HG03095 (cell line): ENCODE data around the gene CNIH2.
"Not testable (repeated sequence)": the region's sequence is repeated elsewhere in the genome, so short reads cannot be mapped to it uniquely, and the experiment has no call there.

ENCODE experiments used
- ATAC-seq: cut with Tn5 transposase; IDR thresholded peaks from one replicate; pipeline ENCODE4 v1.9.1; 2021; ENCODE audit warnings: moderate library complexity; ENCODE audit not compliant: unreplicated experiment

Gene CNIH2

GRCh38 chr11:66275984-66276612, 1.9 kb upstream of the CNIH2 start:
- ATAC-seq, result no peak

DNA sequence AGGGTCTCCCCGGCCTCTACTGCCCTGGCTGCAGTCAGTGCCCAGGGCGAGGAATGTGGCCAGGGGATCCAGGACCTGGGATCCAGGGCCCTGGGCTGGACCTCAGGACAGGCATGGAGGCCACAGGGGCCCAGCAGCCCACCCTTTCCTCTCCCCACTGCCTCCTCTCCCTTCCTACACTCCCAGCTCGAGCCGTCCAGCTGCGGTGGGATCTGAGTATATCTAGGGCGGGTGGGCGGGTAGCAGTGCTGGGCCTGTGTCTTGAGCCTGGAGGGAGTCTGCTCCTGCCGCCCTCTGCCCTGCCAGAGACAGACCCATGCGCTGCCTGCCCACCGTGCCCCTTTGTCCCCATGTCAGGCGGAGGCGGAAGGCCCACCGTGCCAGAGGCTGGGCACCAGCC, 1.4 kb upstream of the CNIH2 start:
- not testable (repeated sequence) for ATAC-seq

- ATAC-seq, result not testable (repeated sequence)
Measured at GRCh38 chr11:66277064-66277463, 911 bp upstream of the CNIH2 start.

- ATAC-seq, result no peak
Measured at GRCh38 chr11:66278363-66279091, 552 bp downstream of the CNIH2 start.

- ATAC-seq, result no peak
Measured at GRCh38 chr11:66279092-66279734, 1.2 kb downstream of the CNIH2 start.

GRCh38 chr11:66280428-66280827, 2.5 kb downstream of the CNIH2 start:
- ATAC-seq, result no peak

DNA sequence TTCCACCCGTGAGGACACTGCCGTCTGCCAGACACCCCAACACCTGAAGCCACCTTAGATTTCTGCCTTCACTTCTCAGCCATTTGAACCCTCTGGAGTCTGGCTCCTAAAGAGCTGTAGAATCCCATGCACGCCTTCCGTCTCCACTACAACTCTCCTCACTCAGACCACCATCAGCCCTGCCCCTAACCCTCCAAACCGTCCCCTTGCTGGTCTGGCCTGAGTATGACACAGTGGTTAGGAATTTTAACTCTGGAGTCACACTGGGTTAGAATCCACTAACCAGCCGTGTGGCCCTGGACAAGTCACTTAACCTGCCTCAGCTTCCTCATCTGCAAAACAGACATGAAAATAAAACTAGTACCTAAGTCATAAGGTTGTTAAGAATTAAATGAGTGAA, 3.0 kb downstream of the CNIH2 start:
- ATAC-seq, result no peak

DNA sequence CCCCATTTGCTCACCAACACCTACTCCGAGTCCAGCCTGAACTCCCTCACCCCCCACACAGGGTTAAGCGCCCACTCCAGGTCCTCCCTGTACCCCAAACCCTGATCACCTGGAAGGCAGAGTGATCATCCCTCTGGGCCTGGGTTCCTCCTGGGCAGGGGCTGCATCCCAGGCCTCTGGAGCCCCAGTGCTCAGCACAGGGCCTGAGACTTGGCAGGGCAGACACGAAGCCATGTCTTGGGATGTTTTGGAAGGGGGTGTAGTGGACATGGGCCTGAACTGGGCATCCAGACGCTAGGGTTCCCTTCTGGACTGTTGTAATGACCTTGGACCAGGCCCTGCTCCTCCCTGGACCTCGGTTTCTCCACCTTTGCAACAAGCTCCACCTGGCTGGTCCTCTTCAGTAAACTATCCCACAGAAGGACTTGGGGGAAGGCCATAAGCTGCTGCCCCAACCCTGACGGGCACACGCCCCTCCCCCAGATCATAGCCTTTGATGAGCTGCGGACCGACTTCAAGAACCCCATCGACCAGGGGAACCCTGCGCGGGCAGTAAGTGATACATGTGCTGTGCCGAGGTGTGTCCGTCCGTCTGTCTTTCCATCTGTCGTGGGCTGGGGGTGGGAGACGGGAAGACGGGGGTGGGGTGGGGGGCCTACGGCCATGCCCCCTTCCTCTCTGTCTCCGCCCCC, 3.9 kb downstream of the CNIH2 start:
- ATAC-seq, result no peak

- peak; percentile 73 for ATAC-seq
Measured at GRCh38 chr11:66282468-66283455, 4.8 kb downstream of the CNIH2 start.

DNA sequence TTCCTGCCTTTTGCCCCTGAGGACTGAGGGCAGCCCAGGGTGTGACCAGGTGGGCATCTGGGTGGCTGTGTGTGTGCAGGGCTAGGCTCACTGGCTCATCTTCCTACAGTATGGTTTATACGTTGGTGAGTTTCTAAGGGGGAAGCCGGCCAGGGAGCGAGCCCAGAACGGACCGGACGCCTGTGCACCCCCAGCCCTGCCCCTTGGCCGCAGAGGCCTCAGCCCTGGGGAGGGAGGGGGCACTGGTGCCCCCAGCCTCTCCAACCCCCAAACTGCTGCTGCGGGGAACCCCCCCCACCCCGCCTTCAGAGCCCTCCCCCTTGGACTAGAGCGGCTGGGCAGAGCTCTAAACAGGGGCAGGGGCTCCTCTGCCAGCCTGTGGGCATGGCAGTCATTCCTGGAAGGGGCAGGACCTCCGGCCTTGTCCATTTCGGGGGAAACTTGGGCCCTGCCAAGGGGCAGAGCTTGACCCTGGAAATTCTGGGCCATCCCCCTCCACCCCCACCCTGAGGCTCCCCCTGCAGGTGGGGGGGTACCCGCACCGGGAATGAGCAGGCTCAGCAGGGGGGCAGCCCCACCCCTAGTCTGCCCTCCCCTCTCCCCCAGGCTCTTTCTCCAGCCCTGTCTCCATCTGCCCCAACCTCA, 5.6 kb downstream of the CNIH2 start:
- ATAC-seq, result no peak

DNA sequence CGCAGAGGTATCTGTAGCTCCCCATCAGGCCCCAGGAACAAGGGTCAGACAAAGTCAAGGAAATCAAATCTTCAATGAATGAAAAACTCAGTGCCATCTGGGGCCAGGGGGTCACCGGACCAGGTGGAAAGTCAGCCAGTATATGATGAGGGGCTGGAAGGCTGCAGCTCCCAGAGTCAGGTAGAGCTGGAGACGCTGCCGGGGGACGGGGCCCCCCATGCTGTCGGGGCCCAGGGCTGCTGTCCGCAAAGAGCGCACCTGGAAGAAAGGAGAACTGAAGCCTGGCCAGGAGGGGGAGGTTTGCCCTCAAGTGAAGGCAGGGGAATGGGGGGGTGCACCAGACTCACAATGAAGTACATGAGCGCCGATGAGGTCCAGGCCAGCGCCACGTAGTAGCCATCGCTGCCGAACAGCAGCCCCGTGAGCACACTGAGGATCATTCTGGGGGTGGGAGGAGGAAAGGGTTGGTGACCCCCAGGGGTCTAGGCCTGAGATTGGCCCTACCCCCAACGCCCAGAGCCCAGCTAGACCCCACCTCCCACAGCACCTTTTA, 6.6 kb downstream of the CNIH2 start:
- ATAC-seq, result no peak

GRCh38 chr11:66285250-66285947, 7.4 kb downstream of the CNIH2 start:
- no peak for ATAC-seq

- no peak for ATAC-seq
Measured at GRCh38 chr11:66286699-66287098, 8.7 kb downstream of the CNIH2 start.

GRCh38 chr11:66287211-66287888, 9.4 kb downstream of the CNIH2 start:
- no peak for ATAC-seq

GRCh38 chr11:66287889-66288670, 10.1 kb downstream of the CNIH2 start:
- ATAC-seq, result no peak

GRCh38 chr11:66288671-66289547, 10.9 kb downstream of the CNIH2 start, which contains the start of gene YIF1A:
TSS of gene YIF1A (minus strand) at chr11:66289143. CDS start at chr11:66288985, 158 bp downstream.
- ATAC-seq, result peak; percentile 84
